ENCODE measurements around the gene IL12RB1.

DNA sequence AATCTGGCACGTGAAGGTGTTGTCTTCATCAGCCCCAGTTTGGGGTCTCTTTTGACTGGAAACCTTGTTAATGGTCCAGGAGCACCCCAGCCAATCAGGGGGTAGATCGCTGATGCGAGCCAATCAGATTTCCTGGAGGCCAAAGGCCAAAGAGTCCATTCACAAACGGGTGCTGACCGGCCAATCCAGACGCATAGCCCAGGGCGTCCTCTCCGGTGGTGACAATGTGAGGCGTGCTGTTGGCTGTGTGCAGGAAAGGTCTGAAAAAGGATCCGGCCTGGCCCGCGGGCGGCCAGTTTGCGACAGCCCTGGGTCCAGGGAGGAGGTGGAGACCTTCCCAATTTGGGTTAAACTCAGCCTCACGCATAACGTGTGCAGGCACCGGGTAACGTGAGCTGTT, 14.0 kb upstream of the IL12RB1 start:
- no peak for TF ChIP-seq POLR2A (IDR thresholded peaks at IDR 0.05)
- TF ChIP-seq CTCF (IDR thresholded peaks at IDR 0.05 in 8 of 11, conservative IDR thresholded peaks at IDR 0.05 in 3 of 11): no peak
